ENCODE measurements around the gene RAD52. TPM values are rescaled to one million over a fixed set of nuclear protein-coding genes. Genes with fewer than 3 reads are reported as not detected.

The RAD52 gene
- total RNA-seq, 2 donors from 2014 or later: 16.7 to 30.5 TPM

GRCh38 chr12:992647-993046 is 43.2 kb upstream of the RAD52 start:
- 15% methylated on average over 1 of the region's 1 CpG for WGBS
- no peaks in the 10 kb centered on the region for H3K36me3 ChIP-seq
- intact Hi-C loops (cut with DNase I): loop anchor here (5.0 kb wide), 1 partner anchor 90 kb away; no protein-coding TSS in a partner anchor
- H3K4me3 ChIP-seq: no peak overlapping the region
- no peak overlapping the region for H3K27ac ChIP-seq
- no peaks in the 10 kb centered on the region for H3K9me3 ChIP-seq
- no peak for DNase-seq (ENCODE audit: low spot score)
- no peaks in the 10 kb centered on the region for H3K27me3 ChIP-seq (replicated peaks; ENCODE audit: insufficient read depth)
- H3K4me1 ChIP-seq (replicated peaks): peaks cover 10% of the 10 kb centered on the region
- TF ChIP-seq CTCF (IDR thresholded peaks at IDR 0.05): no peak
- no peak for TF ChIP-seq POLR2AphosphoS5 (IDR thresholded peaks at IDR 0.05)
- no peak for TF ChIP-seq POLR2A (IDR thresholded peaks at IDR 0.05)

- intact Hi-C loops (cut with DNase I): loop anchor here (5.0 kb wide), 1 partner anchor 91 kb away; no protein-coding TSS in a partner anchor
- no peak for DNase-seq (ENCODE audit: low spot score)
- Histone ChIP-seq H3K9me3 (no peaks in the 10 kb centered on the region), H3K4me3 (peak overlapping the region; percentile 97 to 98), H3K36me3 (no peaks in the 10 kb centered on the region), H3K4me1 (replicated peaks) (peaks cover 10% of the 10 kb centered on the region), H3K27me3 (replicated peaks; ENCODE audit: insufficient read depth) (no peaks in the 10 kb centered on the region), H3K27ac (peak overlapping the region; percentile 98 to 99)
- TF ChIP-seq POLR2A (IDR thresholded peaks at IDR 0.05) (no peak), CTCF (IDR thresholded peaks at IDR 0.05) (no peak), POLR2AphosphoS5 (IDR thresholded peaks at IDR 0.05) (no peak)
- 2% methylated on average over 20 of the region's 48 CpGs for WGBS
Observed at GRCh38 chr12:991350-992333, 42.1 kb upstream of the RAD52 start.

GRCh38 chr12:990661-991349 is 41.3 kb upstream of the RAD52 start, which contains the start of gene ERC1:
Gene ERC1, plus strand, starts transcription at chr12:991223. Its CDS starts 36,681 bp downstream, at chr12:1027904.
- Histone ChIP-seq H3K27me3 (replicated peaks; ENCODE audit: insufficient read depth) (no peaks in the 10 kb centered on the region), H3K4me1 (replicated peaks) (peaks cover 10% of the 10 kb centered on the region), H3K36me3 (no peaks in the 10 kb centered on the region), H3K9me3 (no peaks in the 10 kb centered on the region), H3K27ac (peak within 1 kb of the TSS; percentile 98 to 99), H3K4me3 (peak within 1 kb of the TSS; percentile 97 to 98)
- TF ChIP-seq POLR2AphosphoS5 (IDR thresholded peaks at IDR 0.05): peak; percentile 60
- TF ChIP-seq POLR2A (IDR thresholded peaks at IDR 0.05): peak; percentile 65
- TF ChIP-seq CTCF (IDR thresholded peaks at IDR 0.05): no peak
- 1% methylated on average over 30 of the region's 87 CpGs for WGBS
- peak; percentile 86 for DNase-seq (ENCODE audit: low spot score)
- intact Hi-C loops (cut with DNase I): loop anchor here (5.0 kb wide), 1 partner anchor 91 kb away; no protein-coding TSS in a partner anchor

GRCh38 chr12:989751-990660 is 40.5 kb upstream of the RAD52 start:
- intact Hi-C loops (cut with DNase I): loop anchor here (5.0 kb wide), 1 partner anchor 92 kb away; no protein-coding TSS in a partner anchor
- 1% methylated on average over 38 of the region's 40 CpGs for WGBS
- no peaks in the 10 kb centered on the region for H3K27me3 ChIP-seq (replicated peaks; ENCODE audit: insufficient read depth)

More at GRCh38 chr12:989751-990660, 40.5 kb upstream of the RAD52 start:
- Histone ChIP-seq H3K27ac (peak overlapping the region; percentile 98 to 99), H3K36me3 (no peaks in the 10 kb centered on the region), H3K4me3 (peak overlapping the region; percentile 97 to 98), H3K4me1 (replicated peaks) (peaks cover 10% of the 10 kb centered on the region), H3K9me3 (no peaks in the 10 kb centered on the region)
- TF ChIP-seq POLR2AphosphoS5 (IDR thresholded peaks at IDR 0.05): no peak
- no peak for TF ChIP-seq POLR2A (IDR thresholded peaks at IDR 0.05)
- TF ChIP-seq CTCF (IDR thresholded peaks at IDR 0.05): no peak
- peak; percentile 56 for DNase-seq (ENCODE audit: low spot score)

All from prostate gland (tissue), 2 donors.